Nephron (organoid): ENCODE data around the gene SETD7.
"Not testable (repeated sequence)": the region's sequence is repeated elsewhere in the genome, so short reads cannot be mapped to it uniquely, and the experiment has no call there.

Experiments used
- H3K27ac Mint-ChIP-seq, 3 experiments: 2 replicates each; pipeline ENCODE4 v1.8.0; 2020; ENCODE audit warnings: mixed read lengths in 3 of 3, mild to moderate bottlenecking in 2 of 3, moderate library complexity in 1 of 3
- H3K27me3 Mint-ChIP-seq: 2 replicates; pipeline ENCODE4 v1.8.0; 2021; ENCODE audit warnings: low read depth, mild to moderate bottlenecking, moderate library complexity, mixed read lengths
- H3K36me3 Mint-ChIP-seq: 2 replicates; pipeline ENCODE4 v1.8.0; 2020; ENCODE audit warnings: low read depth, mixed read lengths
- H3K4me1 Mint-ChIP-seq: 2 replicates; pipeline ENCODE4 v1.8.0; 2020; ENCODE audit warnings: mixed read lengths
- H3K4me3 Mint-ChIP-seq, 3 experiments: 2 replicates each; pipeline ENCODE4 v1.8.0; 2020; ENCODE audit warnings: mild to moderate bottlenecking in 3 of 3, mixed read lengths in 3 of 3, moderate library complexity in 2 of 3
- H3K9me3 Mint-ChIP-seq: 2 replicates; pipeline ENCODE4 v1.8.0; 2020; ENCODE audit warnings: mixed read lengths
- TF ChIP-seq, protein P1 (sequence below), 3 experiments: fragments of 200-600 bp; sonication (generic); IDR thresholded peaks; one replicate each; pipeline ENCODE4 v1.5.0; 2021; ENCODE audit warnings: antibody characterized with exemption in 3 of 3; ENCODE audit not compliant: unreplicated experiment in 3 of 3

The SETD7 gene

DNA sequence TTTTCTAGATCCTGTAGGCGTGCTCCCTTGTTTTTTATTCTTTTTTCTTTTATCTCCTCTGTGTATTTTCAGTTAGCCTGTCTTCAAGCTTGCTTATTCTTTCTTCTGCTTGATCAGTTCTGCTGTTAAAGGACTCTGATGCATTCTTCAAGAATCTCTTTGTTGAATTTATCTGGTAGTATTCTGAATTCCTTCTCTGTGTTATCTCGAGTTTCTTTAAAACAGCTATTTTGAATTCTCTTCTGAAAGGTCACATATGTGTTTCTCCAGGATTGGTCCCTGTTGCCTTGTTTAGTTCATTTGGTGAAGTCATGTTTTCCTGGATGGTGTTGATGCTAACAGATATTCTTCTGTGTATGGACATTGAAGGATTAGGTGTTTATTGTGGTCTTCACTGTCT is 86.8 kb downstream of the SETD7 start:
- no peaks in the 10 kb centered on the region for H3K27me3 Mint-ChIP-seq
- TF ChIP-seq, protein P1, sequence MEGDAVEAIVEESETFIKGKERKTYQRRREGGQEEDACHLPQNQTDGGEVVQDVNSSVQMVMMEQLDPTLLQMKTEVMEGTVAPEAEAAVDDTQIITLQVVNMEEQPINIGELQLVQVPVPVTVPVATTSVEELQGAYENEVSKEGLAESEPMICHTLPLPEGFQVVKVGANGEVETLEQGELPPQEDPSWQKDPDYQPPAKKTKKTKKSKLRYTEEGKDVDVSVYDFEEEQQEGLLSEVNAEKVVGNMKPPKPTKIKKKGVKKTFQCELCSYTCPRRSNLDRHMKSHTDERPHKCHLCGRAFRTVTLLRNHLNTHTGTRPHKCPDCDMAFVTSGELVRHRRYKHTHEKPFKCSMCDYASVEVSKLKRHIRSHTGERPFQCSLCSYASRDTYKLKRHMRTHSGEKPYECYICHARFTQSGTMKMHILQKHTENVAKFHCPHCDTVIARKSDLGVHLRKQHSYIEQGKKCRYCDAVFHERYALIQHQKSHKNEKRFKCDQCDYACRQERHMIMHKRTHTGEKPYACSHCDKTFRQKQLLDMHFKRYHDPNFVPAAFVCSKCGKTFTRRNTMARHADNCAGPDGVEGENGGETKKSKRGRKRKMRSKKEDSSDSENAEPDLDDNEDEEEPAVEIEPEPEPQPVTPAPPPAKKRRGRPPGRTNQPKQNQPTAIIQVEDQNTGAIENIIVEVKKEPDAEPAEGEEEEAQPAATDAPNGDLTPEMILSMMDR (IDR thresholded peaks at IDR 0.05; ENCODE audit: unreplicated experiment in 3 of 3): no peak
- peaks cover 60% of the 10 kb centered on the region for H3K36me3 Mint-ChIP-seq
- H3K4me1 Mint-ChIP-seq: no peaks in the 10 kb centered on the region
- peaks cover 42% of the 10 kb centered on the region for H3K9me3 Mint-ChIP-seq
- H3K4me3 Mint-ChIP-seq: no peak overlapping the region
- H3K27ac Mint-ChIP-seq: no peak overlapping the region

DNA sequence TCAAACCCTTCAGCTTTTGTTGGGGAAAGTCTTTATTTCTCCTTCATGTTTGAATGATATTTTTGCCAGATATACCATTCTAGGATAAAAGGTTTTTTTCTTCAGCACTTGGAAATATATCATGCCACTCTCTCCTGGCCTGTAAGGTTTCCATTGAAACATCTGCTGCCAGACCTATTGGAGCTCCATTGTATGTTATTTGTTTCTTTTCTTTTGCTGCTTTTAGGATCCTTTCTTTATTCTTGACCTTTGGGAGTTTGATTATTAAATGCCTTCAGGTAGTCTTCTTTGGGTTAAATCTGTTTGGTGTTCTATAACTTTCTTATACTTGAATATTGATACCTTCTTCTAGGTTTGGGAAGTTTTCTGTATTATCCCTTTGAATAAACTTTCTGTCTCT is 87.3 kb downstream of the SETD7 start:
- not testable (repeated sequence) for H3K4me3 Mint-ChIP-seq, H3K4me1 Mint-ChIP-seq, H3K27ac Mint-ChIP-seq, H3K27me3 Mint-ChIP-seq
- Mint-ChIP-seq H3K36me3 (peaks cover 63% of the 10 kb centered on the region), H3K9me3 (peaks cover 42% of the 10 kb centered on the region)

GRCh38 chr4:139465922-139466321 is 90.1 kb downstream of the SETD7 start:
- H3K27me3 Mint-ChIP-seq: no peaks in the 10 kb centered on the region
- TF ChIP-seq, protein P1 (IDR thresholded peaks at IDR 0.05; ENCODE audit: unreplicated experiment in 3 of 3): no peak
- H3K36me3 Mint-ChIP-seq: peaks cover 43% of the 10 kb centered on the region
- H3K27ac Mint-ChIP-seq: no peak overlapping the region
- no peaks in the 10 kb centered on the region for H3K4me1 Mint-ChIP-seq
- peaks cover 33% of the 10 kb centered on the region for H3K9me3 Mint-ChIP-seq
- no peak overlapping the region for H3K4me3 Mint-ChIP-seq

- H3K4me3 Mint-ChIP-seq, H3K4me1 Mint-ChIP-seq, H3K27ac Mint-ChIP-seq, H3K27me3 Mint-ChIP-seq: not testable (repeated sequence)
- Mint-ChIP-seq H3K36me3 (peaks cover 32% of the 10 kb centered on the region), H3K9me3 (peaks cover 21% of the 10 kb centered on the region)
These were observed 91.5 kb downstream of the SETD7 start for GRCh38 chr4:139464512-139464911.

- no peaks in the 10 kb centered on the region for H3K27me3 Mint-ChIP-seq
- peaks cover 14% of the 10 kb centered on the region for H3K36me3 Mint-ChIP-seq
- no peak overlapping the region for H3K27ac Mint-ChIP-seq
- H3K4me3 Mint-ChIP-seq: no peak overlapping the region
- TF ChIP-seq, protein P1 (IDR thresholded peaks at IDR 0.05; ENCODE audit: unreplicated experiment in 3 of 3): no peak
- H3K9me3 Mint-ChIP-seq: peaks cover 4% of the 10 kb centered on the region
- H3K4me1 Mint-ChIP-seq: peaks cover 28% of the 10 kb centered on the region
These were observed 94.9 kb downstream of the SETD7 start for GRCh38 chr4:139461022-139461628.

DNA sequence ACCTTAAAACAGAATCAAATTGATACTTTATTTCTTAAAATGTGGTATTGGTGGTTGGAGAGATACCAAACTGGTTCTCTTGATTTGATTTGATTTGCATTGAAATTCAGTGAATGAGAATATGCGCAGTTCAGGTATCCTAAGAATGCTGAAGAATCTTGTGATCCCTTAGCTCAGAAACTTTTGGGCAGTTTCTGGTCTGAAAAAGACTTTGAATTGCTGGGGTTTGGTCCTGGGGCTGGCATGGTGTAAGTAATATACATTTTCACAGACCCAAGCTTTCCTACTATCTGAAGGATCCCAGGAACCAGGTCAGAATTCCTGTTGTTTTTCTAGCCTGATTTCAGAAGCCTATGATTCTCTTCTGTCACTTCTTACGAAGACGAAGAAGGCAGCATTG is 95.5 kb downstream of the SETD7 start:
- H3K36me3 Mint-ChIP-seq: peaks cover 14% of the 10 kb centered on the region
- H3K27me3 Mint-ChIP-seq: no peaks in the 10 kb centered on the region
- TF ChIP-seq, protein P1 (IDR thresholded peaks at IDR 0.05; ENCODE audit: unreplicated experiment in 3 of 3): no peak

DNA sequence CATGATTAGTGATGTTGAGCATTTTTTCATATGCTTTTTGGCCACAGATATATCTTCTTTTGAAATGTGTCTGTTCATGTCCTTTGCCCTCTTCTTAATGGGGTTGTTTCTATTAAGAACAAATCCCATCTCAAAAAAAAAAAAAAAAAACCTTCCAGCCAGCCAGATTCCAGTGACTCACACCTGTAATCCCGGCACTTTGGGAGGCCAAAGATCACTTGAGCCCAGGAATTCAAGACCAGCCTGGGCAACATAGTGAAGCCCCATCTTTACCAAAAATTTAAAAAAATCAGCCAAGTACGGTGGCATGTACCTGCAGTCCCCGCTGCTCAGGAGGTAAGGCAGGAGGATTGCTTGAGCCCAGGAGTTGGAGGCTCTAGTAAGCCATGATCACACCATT is 97.0 kb downstream of the SETD7 start:
- H3K4me1 Mint-ChIP-seq: peaks cover 49% of the 10 kb centered on the region
- H3K27me3 Mint-ChIP-seq: no peaks in the 10 kb centered on the region
- H3K9me3 Mint-ChIP-seq: peaks cover 2% of the 10 kb centered on the region
- no peak overlapping the region for H3K27ac Mint-ChIP-seq
- TF ChIP-seq, protein P1 (IDR thresholded peaks at IDR 0.05; ENCODE audit: unreplicated experiment in 3 of 3): no peak
- no peak overlapping the region for H3K4me3 Mint-ChIP-seq
- H3K36me3 Mint-ChIP-seq: peaks cover 13% of the 10 kb centered on the region

More for the DNA sequence above, 95.5 kb downstream of the SETD7 start:
- peaks cover 34% of the 10 kb centered on the region for H3K4me1 Mint-ChIP-seq
- H3K9me3 Mint-ChIP-seq: peaks cover 4% of the 10 kb centered on the region
- no peak overlapping the region for H3K4me3 Mint-ChIP-seq
- no peak overlapping the region for H3K27ac Mint-ChIP-seq
